ENCODE results near the gene S100B.
"Not testable (repeated sequence)": the region's sequence is repeated elsewhere in the genome, so short reads cannot be mapped to it uniquely, and the experiment has no call there.

S100B gene

GRCh38 chr21:46604975-46605766, at the start of gene S100B:
Gene S100B, minus strand, starts transcription at chr21:46605082. Its CDS starts 2,667 bp downstream, at chr21:46602415.
- DNase-seq, result peak in 3 of 6 experiments; percentile 18 to 31 (median 29)

GRCh38 chr21:46651121-46651520, 46.2 kb upstream of the S100B start:
- DNase-seq, result no peak

- no peak for DNase-seq
Measured at GRCh38 chr21:46650476-46651098, 45.7 kb upstream of the S100B start.

- DNase-seq, result no peak
Measured at GRCh38 chr21:46649356-46649755, 44.5 kb upstream of the S100B start.

- no peak for DNase-seq
Measured at GRCh38 chr21:46648539-46648938, 43.7 kb upstream of the S100B start.

- no peak for DNase-seq
Measured at GRCh38 chr21:46646541-46647154, 41.8 kb upstream of the S100B start.

GRCh38 chr21:46645840-46646239, 41.0 kb upstream of the S100B start:
- no peak for DNase-seq

GRCh38 chr21:46643379-46644177, 38.7 kb upstream of the S100B start:
- no peak for DNase-seq

GRCh38 chr21:46641656-46642055, 36.8 kb upstream of the S100B start:
- no peak for DNase-seq

GRCh38 chr21:46639489-46640386, 34.9 kb upstream of the S100B start:
- DNase-seq, result peak in 3 of 6 experiments; percentile 11 to 50 (median 46)

- no peak for DNase-seq
Measured at GRCh38 chr21:46637952-46638746, 33.3 kb upstream of the S100B start.

GRCh38 chr21:46636550-46637285, 31.8 kb upstream of the S100B start:
- DNase-seq, result peak in 5 of 6 experiments; percentile 10 to 65 (median 51)

- DNase-seq, result no peak
Measured at GRCh38 chr21:46636181-46636512, 31.3 kb upstream of the S100B start.

GRCh38 chr21:46635324-46636180, 30.7 kb upstream of the S100B start, which contains the start of gene PRMT2:
Gene PRMT2, plus strand, starts transcription at chr21:46635674. Its CDS starts 1,278 bp downstream, at chr21:46636952.
- DNase-seq, result peak; percentile 93 to 98 (median 96)

- peak in 3 of 6 experiments; percentile 48 to 57 (median 48) for DNase-seq
Measured at GRCh38 chr21:46634966-46635323, 30.1 kb upstream of the S100B start.

GRCh38 chr21:46634427-46634826, 29.5 kb upstream of the S100B start:
- DNase-seq, result no peak

- DNase-seq, result peak in 5 of 6 experiments; percentile 37 to 85 (median 64)
Measured at GRCh38 chr21:46633566-46633965, 28.7 kb upstream of the S100B start.

- not testable (repeated sequence) for DNase-seq
Measured at GRCh38 chr21:46630915-46631314, 26.0 kb upstream of the S100B start.

GRCh38 chr21:46628868-46629267, 24.0 kb upstream of the S100B start:
- DNase-seq, result no peak

Measured in stimulated activated naive CD4-positive, alpha-beta T cell (primary cell).